ENCODE data around the gene NUDCD2.
"Not testable (repeated sequence)": the region's sequence is repeated elsewhere in the genome, so short reads cannot be mapped to it uniquely, and the experiment has no call there.

NUDCD2 gene

DNA sequence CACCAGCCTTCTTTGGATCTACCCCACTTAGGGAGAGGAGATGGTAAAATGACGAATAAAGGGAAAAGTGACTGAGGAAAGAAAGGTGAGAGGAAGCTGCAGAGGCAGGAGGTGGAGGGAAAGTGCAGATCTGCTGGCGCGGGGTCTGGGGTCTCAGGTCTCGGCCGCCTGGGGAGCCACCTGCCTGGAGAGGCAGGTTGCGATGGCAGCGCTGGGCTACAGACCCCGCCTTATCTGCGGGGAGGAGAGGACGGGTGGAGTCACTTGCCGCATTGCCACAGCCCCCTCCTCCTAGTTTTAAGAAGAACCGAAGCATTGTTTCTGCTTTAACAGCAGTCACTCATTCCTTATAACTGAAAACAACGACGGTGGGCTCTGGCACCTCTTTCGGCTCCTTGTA is 44.2 kb downstream of the NUDCD2 start:
- not testable (repeated sequence) for DNase-seq

DNA sequence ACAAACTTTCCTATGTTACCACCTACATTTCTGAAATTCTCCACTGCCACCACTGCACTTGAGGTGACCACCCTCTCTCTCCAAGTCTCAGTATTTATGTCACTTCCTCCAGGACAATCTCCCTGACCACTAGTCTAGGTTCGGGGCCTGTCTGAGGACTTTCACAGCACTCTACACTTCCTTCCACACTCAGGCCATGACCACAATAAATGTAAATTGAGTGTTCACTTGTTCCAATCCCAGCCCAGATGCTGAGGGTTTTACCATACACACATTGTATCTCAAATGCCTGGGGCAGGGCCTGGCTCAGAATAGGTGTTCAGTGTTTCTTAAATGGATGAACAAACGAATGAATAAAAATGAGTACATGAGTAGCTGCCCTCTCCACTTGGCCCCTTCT is 49.4 kb downstream of the NUDCD2 start:
- no peak for DNase-seq

DNA sequence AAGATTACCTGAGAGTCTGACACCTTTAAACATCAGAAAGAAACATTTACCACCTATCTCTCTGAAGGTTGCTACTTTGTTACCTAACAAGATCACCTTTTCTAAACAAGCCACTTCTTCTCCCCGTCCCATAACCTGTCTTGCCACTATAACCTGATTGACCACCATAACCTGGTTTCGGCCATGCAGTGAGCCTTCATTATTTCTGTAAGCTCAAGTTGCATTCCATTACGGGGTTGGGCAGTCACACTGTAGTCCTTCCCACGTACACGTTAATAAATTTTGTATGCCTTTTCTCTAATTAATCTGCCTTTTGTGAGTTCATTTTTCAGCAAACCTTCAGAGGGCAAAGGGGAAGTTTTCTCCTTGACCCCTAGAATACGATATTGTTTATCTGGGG is 50.5 kb downstream of the NUDCD2 start:
- no peak for DNase-seq

DNA sequence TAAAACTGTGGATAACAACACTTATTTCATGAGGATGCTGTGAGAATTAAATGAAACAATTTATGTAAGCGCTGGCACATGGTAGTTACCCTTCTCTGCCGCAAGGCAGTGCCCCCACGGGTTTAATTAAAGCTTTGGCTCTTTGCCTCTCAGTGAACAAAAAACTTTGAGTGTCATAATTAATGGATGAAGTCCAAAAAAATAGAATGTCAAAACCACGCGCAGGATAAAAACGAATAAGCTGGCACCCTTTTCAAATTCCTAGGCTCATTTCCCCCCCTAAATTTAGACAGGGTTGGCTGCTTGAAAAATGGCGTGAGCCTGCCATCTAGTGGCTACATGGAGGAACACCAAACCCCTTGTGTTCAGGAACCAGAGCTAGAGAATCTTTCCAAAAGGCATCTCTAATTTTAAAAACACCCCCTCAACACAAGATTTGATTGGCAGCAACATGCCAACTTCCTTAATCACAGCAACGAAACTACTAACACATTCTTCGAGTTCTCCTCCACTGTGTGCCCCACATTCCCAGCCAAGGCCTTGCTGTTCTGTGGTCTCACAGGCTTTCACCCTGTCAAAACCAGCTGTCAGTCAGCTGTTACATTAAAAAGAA is 51.5 kb downstream of the NUDCD2 start:
- DNase-seq, result peak; percentile 64

DNA sequence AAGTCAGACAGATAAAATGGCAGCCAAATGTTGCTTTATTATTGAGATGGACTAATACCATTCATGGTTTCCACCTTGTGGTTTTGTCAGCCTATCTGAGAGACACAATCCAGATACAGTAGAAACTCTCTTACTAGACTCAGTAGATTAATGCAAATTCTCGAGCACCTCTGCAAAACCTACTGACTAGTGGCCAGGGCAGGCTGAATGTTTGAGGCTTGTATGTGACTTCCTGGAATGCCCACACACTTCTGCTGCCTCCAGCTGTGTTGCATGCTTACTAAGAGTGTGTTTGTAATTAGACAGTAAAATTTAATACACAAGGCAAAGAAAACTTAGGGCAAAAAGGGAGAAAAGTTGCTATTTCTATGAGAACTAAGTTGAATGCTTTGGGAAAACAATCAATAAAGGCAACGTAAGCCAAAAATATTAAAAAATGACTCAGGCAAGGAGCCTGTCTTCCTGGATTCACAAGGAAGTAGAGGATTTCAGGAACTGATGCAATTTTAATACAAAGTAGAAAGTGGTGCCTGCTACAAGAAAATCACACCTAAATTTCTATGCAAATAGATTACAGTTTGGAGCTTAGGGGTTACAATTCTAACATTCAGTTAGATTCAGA is 52.8 kb downstream of the NUDCD2 start:
- DNase-seq, result no peak

DNA sequence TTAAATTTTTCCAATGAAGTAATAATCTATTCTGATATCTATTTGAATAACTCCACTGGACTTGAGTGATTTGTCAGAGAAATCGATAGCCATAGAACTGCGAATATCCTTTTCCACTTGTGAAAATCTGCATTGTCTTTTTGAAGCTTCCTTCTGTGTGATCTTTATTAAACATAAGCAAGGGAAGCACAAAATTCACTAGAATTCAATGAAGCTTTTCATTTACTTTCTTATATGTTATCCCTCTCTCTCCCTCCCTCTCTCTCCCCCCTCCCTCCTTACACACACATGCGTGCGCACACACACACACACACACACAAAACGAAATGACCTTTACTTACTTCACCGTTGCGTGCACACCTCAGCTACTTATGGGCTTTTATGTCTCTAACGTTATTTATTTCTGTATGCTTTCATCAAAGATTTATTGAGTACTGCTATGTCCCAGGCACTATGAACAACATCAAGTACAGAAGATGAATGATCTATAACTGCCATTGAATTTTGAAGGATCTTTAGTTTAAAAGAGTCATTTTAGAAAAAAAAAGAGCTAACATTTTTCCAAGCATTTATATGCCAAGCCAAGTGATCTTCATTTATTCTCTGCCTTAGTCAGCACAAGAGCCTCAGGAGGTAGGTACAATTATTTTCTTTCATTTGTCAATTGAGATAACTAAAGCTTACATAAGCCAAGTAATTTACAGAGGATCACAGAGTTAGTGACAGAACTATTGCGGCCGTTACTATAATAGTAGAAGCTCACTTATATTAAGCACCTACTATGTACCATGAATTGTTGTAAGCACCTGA is 55.3 kb downstream of the NUDCD2 start:
- no peak for DNase-seq

DNA sequence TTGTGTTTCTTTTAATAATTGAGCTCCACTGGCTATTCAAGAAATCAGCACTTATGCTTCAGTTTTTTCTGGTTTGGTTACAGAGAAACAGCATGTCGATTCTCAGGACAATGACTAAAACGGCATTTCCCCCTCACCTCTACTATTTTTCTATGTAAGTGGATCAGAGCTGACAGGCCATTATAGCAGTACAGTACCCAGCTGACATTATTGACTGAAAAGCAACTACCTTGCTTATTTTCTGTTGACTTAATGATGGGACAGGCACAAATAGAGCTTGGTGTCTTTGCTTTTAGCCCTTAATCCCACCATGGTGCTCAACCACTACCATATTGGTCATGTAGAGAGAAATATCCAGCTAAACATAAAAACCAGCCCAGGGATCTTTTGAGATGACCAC is 57.9 kb downstream of the NUDCD2 start:
- no peak for DNase-seq

DNA sequence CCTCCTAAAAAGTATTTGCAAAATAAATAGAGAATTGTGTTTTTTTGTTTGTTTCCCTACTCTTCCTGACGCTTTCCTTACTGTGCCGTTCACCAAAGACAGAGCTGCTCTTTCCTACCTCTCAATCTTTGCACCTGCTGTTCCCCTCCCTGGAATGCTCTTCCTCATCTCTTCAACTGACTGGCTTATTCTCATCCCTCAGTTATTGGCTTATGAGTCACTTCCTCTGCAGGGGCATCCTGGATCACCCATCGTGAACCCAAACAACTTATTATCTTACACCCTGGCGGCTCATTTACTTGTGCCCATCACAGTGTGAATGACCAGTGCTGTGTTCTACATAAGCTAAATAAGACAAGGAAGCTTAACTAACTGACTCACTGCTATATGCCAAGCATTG is 58.6 kb downstream of the NUDCD2 start:
- no peak for DNase-seq

DNA sequence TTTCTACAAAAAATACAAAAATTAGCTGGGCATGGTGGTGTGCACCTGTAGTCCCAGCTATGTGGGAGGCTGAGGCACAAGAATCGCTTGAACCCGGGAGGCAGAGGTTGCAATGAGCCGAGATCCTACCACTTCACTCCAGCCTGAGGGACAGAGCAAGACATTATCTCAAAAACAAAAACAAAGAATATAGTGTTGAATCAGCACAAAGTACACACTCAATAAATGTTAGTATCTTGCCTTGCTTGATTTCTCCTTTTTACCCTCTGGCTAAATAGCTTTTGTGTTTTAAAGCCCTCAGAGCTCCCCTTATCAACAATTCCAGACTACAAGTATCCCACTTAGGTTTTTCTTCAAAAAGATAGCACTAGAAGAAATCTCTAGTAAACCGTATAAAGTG is 60.0 kb downstream of the NUDCD2 start:
- no peak for DNase-seq

DNA sequence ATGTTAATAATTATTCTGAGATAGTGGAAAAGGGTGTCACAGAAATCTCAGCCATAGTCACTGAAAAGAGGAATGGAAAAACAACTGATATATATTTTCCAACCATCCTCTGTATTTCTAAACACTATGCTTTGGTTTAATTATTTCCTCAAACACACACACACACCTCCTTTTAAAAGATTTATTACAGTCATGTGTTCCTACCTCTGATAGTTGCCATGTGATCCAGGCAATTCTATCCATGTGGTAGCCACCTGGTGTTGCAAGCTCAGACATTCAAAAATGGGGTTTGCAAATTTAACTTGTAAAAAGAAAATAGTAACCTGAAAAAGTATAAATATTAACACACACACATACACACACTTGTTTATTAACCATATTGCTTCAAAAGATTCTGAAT is 62.5 kb downstream of the NUDCD2 start:
- no peak for DNase-seq

DNA sequence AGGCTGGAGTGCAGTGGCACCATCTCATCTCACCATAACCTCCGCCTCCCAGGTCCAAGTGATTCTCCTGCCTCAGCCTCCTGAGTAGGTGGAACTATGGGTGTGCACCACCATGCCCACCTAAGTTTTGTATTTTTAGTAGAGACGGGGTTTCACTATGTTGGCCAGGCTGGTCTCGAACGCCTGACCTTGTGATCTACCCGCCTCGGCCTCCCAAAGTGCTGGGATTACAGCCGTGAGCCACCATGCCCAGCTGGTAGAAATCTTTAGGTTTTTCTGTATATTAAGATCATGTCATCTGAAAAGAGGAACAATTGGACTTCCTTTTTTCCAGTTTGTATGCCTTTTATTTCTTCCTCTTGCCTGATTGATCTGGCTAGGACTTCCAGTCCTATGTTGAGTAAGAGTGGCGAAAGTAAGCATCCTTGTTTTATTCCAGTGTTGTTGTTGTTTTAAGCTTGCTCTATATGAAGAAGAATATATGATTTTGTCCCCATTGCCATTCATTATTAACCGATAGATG is 63.0 kb downstream of the NUDCD2 start:
- not testable (repeated sequence) for DNase-seq
